ENCODE results near the gene ZBTB7B. TPM values are rescaled to one million over a fixed set of nuclear protein-coding genes. Genes with fewer than 3 reads are reported as not detected.

Gene ZBTB7B
- total and polyA plus RNA-seq, 2 donors (not counting 1 experiment from before 2014, with no cell fraction given): 55.7 to 67.3 TPM

DNA sequence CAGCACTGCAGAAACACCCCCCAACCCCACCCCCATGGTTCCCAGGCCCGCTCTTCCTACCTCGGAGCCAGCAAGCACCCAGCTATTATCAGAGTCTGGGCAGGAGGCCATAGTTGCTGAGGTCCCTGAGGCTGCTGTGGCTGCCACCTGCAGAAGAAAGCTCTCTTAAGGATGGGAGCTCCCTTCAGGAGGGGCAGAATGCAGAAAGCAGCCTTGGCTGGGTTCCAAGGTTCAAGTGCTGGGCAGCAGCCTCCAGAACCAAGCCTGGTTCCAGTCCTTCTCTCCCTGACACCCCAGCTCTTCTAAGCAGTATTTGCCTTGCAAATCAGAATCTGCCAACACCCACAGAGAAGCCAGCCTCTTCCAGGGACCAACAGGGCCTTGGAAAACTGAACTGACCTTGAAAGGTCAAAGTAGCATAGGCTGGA lies 49.0 kb upstream of the ZBTB7B start:
- Histone ChIP-seq H3K4me1 (ENCODE audit: control insufficient read depth in 2 of 2, insufficient read depth in 2 of 2, low read length in 2 of 2) (peaks cover 52 to 63% of the 10 kb centered on the region in 2 donors), H3K4me2 (replicated peaks; ENCODE audit: low read depth, low read length, poor library complexity, severe bottlenecking) (peak overlapping the region; percentile 85)

DNA sequence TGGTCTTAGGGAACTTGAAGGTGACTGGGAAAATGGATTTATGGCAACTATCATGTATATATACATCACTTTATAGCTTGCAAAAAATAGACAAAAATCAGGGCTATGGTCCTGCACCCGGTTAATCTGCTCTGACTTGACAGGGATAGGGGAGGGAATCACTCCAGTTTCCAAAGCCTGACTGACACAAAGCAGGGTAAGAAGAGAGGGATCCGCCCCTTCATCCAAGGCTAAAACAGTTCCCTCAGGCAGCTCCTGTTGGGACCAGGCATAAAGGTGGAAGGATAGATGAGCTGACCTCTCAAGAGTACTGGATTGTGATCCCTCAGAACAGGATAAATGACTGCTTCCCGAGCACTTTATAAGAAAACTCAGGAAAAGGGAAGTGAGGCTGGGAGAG lies 48.1 kb upstream of the ZBTB7B start:
- ChIA-PET CTCF (interaction anchor here (0.6 to 6.1 kb wide), 17 partner anchors 12 to 285 kb away, joined by 3 to 46 read pairs (median 9); partner anchors contain the start of genes ADAM15, EFNA4, FLAD1 and PMVK), POLR2A (interaction anchor here (0.6 to 3.4 kb wide), 5 partner anchors 14 to 109 kb away, joined by 3 to 26 read pairs (median 3); partner anchors contain the start of genes CKS1B and EFNA4)
- 58% methylated on average over 2 of the region's 3 CpGs for WGBS (ENCODE audit: insufficient coverage)
- Mint-ChIP-seq H3K4me3 (peak overlapping the region; percentile 92), H3K27ac (peak overlapping the region; percentile 96), H3K27me3 (no peaks in the 10 kb centered on the region), H3K9me3 (ENCODE audit: insufficient read depth) (no peaks in the 10 kb centered on the region), H3K4me1 (peaks cover 68% of the 10 kb centered on the region)
- Histone ChIP-seq H3K9me3 (ENCODE audit: control extremely low read depth in 1 of 3, control insufficient read depth in 2 of 3, insufficient read depth in 1 of 3, low read length in 2 of 3) (no peaks in the 10 kb centered on the region), H3K36me3 (replicated peaks in 1 of 2; ENCODE audit: control extremely low read depth in 1 of 2, control insufficient read depth in 1 of 2, extremely low read depth in 1 of 2, insufficient read depth in 2 of 2, low read length in 1 of 2) (peaks cover 2 to 41% of the 10 kb centered on the region in 2 experiments), H4K20me1 (ENCODE audit: control insufficient read depth, insufficient read depth, low read length, poor library complexity, severe bottlenecking) (peaks cover 65% of the 10 kb centered on the region), H3K4me1 (ENCODE audit: control insufficient read depth in 2 of 2, insufficient read depth in 2 of 2, low read length in 2 of 2) (peaks cover 52 to 64% of the 10 kb centered on the region in 2 donors), H3K4me3 (ENCODE audit: control extremely low read depth in 1 of 5, extremely low read depth in 1 of 5, insufficient read depth in 1 of 5, low read depth in 2 of 5, low read length in 4 of 5) (peak overlapping the region; percentile 0 to 86 (median 77)), H3K9ac (ENCODE audit: low read length) (peak overlapping the region; percentile 97), H2AFZ (ENCODE audit: insufficient read depth, low read depth, low read length, poor library complexity, severe bottlenecking) (no peak overlapping the region), H3K79me2 (ENCODE audit: control insufficient read depth, insufficient read depth, low read length) (peaks cover 87% of the 10 kb centered on the region), H3K27me3 (replicated peaks in 1 of 4; ENCODE audit: control extremely low read depth in 1 of 4, control insufficient read depth in 3 of 4, insufficient read depth in 4 of 4, low read length in 3 of 4) (no peaks in the 10 kb centered on the region), H3K27ac (ENCODE audit: low read length in 2 of 2) (peak overlapping the region; percentile 99), H3K4me2 (replicated peaks; ENCODE audit: low read depth, low read length, poor library complexity, severe bottlenecking) (peak overlapping the region; percentile 85)
- TF ChIP-seq, protein P1, sequence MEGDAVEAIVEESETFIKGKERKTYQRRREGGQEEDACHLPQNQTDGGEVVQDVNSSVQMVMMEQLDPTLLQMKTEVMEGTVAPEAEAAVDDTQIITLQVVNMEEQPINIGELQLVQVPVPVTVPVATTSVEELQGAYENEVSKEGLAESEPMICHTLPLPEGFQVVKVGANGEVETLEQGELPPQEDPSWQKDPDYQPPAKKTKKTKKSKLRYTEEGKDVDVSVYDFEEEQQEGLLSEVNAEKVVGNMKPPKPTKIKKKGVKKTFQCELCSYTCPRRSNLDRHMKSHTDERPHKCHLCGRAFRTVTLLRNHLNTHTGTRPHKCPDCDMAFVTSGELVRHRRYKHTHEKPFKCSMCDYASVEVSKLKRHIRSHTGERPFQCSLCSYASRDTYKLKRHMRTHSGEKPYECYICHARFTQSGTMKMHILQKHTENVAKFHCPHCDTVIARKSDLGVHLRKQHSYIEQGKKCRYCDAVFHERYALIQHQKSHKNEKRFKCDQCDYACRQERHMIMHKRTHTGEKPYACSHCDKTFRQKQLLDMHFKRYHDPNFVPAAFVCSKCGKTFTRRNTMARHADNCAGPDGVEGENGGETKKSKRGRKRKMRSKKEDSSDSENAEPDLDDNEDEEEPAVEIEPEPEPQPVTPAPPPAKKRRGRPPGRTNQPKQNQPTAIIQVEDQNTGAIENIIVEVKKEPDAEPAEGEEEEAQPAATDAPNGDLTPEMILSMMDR (IDR thresholded peaks at IDR 0.05): no peak
- no peak for TF ChIP-seq EZH2 (IDR thresholded peaks at IDR 0.05; ENCODE audit: borderline replicate concordance, insufficient read depth, low read depth, low read length, poor library complexity, severe bottlenecking)
- no peak for ATAC-seq (ENCODE audit: low read depth)
- intact Hi-C loops (cut with micrococcal nuclease): loop anchor here (2.0 kb wide), 1 partner anchor 108 kb away; the partner anchor contains the start of gene EFNA4
- DNase-seq: no peak

More for the DNA sequence above, 49.0 kb upstream of the ZBTB7B start:
- Mint-ChIP-seq H3K4me3 (peak overlapping the region; percentile 92), H3K4me1 (peaks cover 70% of the 10 kb centered on the region), H3K27me3 (no peaks in the 10 kb centered on the region), H3K27ac (peak overlapping the region; percentile 96), H3K9me3 (ENCODE audit: insufficient read depth) (no peaks in the 10 kb centered on the region)
- H3K4me3 ChIP-seq (ENCODE audit: control extremely low read depth in 1 of 5, extremely low read depth in 1 of 5, insufficient read depth in 1 of 5, low read depth in 2 of 5, low read length in 4 of 5): peak overlapping the region in 1 of 5 experiments; percentile 2
- 80% methylated on average over 1 of the region's 2 CpGs for WGBS (ENCODE audit: insufficient coverage)
- H3K27me3 ChIP-seq (replicated peaks in 1 of 4; ENCODE audit: control extremely low read depth in 1 of 4, control insufficient read depth in 3 of 4, insufficient read depth in 4 of 4, low read length in 3 of 4): no peaks in the 10 kb centered on the region
- H3K79me2 ChIP-seq (ENCODE audit: control insufficient read depth, insufficient read depth, low read length): peaks cover 80% of the 10 kb centered on the region
- peaks cover 59% of the 10 kb centered on the region for H4K20me1 ChIP-seq (ENCODE audit: control insufficient read depth, insufficient read depth, low read length, poor library complexity, severe bottlenecking)
- ChIA-PET CTCF (interaction anchor here (0.6 to 6.1 kb wide), 4 partner anchors 17 to 63 kb away, joined by 3 to 46 read pairs (median 27); partner anchors contain the start of gene PMVK), POLR2A (interaction anchor here (0.6 to 3.4 kb wide), 5 partner anchors 13 to 57 kb away, joined by 3 to 26 read pairs (median 5); partner anchors contain the start of genes CKS1B and PMVK)
- H2AFZ ChIP-seq (ENCODE audit: insufficient read depth, low read depth, low read length, poor library complexity, severe bottlenecking): no peak overlapping the region
- TF ChIP-seq, protein P1 (IDR thresholded peaks at IDR 0.05): no peak
- no peak for TF ChIP-seq EZH2 (IDR thresholded peaks at IDR 0.05; ENCODE audit: borderline replicate concordance, insufficient read depth, low read depth, low read length, poor library complexity, severe bottlenecking)
- H3K9ac ChIP-seq (ENCODE audit: low read length): peak overlapping the region; percentile 97
- no peaks in the 10 kb centered on the region for H3K9me3 ChIP-seq (ENCODE audit: control extremely low read depth in 1 of 3, control insufficient read depth in 2 of 3, insufficient read depth in 1 of 3, low read length in 2 of 3)
- ATAC-seq (ENCODE audit: low read depth): no peak
- intact Hi-C loops (cut with micrococcal nuclease): loop anchor here (2.0 kb wide), 1 partner anchor 109 kb away; the partner anchor contains the start of gene EFNA4
- H3K27ac ChIP-seq (ENCODE audit: low read length in 2 of 2): peak overlapping the region; percentile 99
- DNase-seq: no peak
- peaks cover 2 to 38% of the 10 kb centered on the region in 2 experiments for H3K36me3 ChIP-seq (replicated peaks in 1 of 2; ENCODE audit: control extremely low read depth in 1 of 2, control insufficient read depth in 1 of 2, extremely low read depth in 1 of 2, insufficient read depth in 2 of 2, low read length in 1 of 2)
